SK-N-MC (cell line): ENCODE results near the gene PRKD1.

Experiments
- EZH2 ChIP-seq: fragments of 200-600 bp; sonication (generic); IDR thresholded peaks from one replicate; pipeline ENCODE4 v1.6.1; 2017; ENCODE audit warnings: antibody characterized with exemption
- POLR2AphosphoS5 ChIP-seq: IDR thresholded peaks from 2 replicates; pipeline ENCODE4 v1.6.1; 2012; ENCODE audit warnings: mild to moderate bottlenecking, low read depth, low read length, borderline replicate concordance

DNA sequence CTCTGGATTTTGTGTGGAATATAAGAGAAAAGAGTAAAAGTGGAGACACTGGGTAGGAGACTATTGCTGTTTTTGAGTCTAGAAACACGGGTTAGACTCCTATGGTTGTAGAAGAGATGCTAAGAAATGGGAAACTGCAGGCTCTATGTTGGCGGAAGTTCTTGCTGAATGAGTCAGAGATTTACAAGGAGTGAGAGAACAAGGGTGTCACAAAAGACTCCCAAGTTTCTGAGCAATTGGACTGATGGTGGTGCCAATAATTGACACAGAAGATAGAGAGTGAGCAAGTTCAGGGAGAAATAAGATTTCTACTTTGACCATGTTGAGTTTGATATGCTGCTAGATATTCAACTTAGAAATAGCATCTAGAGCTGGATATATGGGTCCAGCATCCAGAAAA lies 2.6 kb upstream of the PRKD1 start:
- TF ChIP-seq POLR2AphosphoS5 (no peak), EZH2 (no peak)
